Measurements from ENCODE around the gene PSMC3IP. TPM values are rescaled to one million over a fixed set of nuclear protein-coding genes. Genes with fewer than 3 reads are reported as not detected.

PSMC3IP gene
- total RNA-seq, 1 donor from 2014 or later = 4.9 TPM

DNA sequence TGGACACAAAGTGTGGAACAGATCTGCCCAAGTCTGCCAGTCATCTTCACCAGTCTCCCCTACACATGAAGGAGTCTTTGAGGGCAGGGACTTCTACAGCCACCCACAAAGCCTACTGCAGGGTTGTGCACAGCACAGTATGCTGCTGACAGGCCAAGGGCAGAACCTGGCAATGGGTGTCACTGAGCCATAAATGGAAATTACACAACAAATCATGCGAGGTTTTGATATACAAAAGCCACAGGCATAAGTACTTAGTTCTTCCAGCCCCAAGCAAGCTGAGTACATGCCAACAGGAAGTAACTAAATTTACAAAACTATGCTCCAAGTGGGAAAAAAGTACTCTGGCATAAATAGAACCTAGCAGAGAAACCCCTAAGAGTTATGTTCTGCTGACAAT lies 7.8 kb upstream of the PSMC3IP start:
- no peak for DNase-seq

DNA sequence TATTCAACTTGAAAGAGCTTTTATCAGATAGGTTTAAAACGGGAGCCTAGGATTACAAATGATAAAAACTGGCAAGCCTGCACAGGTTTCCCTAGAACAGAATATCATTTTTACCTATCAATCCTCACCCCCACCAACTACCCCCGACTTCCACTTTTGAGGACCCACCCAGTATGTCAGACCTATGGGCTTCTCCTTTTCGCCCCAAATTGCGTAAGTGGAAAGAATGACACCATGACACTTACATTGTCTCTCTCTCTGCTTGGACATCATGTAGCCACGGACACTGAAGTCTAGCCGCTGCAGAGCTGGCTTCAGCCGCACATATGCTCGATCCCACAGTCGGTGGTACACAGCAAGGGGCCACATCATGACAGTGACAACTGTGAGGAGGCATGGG lies 7.4 kb upstream of the PSMC3IP start:
- DNase-seq = no peak

DNA sequence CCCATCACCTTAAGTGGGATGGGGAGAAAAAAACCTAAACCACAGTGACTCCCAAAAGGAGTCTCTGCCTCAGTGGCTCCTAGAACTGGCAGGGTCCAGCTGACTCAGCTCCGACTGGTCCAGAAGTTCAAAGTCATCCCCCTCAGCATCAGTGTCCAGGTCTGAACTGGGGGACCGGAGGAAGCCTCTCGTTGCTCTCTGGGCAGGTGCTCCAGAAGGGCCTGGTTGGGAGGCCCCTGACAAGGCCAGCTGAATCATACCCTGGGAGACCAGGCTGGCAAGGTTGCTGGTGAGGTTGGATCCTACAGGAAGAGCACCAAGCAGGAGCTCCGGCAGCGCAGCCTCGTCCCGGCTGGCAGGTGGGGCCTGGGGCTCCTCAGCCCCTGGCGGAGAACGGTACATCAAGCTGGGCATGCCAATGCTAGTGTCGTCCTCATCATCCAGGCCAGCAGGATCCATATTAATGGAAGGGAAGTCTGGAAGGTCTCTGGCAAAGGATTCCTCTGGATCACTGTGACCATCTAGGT lies 4.3 kb upstream of the PSMC3IP start:
- DNase-seq = no peak

DNA sequence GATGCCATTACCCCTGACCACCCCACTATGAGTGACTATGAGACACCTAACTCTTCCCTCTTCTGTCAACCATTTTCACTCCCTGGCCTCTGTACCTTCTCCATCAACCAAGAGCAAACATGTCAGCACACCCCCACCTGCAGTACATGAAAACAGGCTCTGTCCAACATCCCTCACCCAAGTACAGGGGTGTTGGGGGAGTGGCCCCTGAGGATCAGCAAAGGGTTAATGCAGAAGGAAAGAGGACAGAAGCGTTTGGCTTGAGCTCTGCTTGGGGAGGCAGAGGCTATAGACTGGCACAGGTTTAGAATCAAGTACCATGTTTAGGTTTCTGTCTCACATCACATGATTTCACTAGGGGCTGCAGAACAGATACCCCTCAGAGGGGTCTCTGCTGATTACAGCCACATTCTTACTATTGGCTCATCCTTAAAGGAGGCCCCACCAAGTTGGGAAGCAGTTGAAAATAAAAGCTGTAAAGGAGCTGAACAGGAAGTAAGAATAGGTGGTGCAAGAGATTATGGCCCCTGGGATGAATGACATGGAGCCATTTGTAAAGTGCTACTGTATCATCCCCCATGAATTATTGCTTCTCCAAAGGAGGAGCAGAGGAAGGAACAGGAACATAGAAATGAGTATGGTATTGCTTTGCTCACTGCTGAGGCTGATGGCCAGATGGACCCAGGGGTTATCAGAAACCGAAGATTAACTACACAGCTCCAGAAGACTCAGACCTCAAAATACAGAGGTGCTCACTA lies 2.4 kb upstream of the PSMC3IP start:
- DNase-seq = no peak

DNA sequence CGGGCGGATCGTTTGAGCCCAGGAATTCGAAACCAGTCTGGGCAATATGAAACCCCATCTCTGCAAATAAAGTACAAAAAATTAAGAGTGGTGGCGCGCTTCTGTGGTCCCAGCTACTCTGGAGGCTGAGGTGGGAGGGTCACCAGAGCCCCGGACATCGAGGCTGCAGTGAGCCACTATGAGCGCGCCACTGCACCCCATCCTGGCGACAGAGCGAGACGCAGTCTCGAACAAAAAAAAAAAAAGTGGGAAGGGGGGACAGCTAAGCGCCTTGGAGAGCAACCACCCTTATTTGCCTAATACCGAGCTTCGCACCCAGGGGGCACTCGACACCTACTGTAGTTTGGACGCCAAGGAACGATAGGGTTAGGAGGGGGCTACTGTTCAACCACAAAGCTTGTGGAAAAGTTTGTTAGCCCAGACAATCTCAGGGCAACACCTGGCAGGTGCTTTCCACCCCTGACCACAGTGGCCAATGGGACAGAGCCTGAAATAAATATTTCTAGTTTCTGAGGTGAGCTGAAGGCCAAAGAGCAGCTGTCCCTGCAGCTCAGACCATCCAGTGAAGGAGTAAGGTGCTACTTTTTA lies 847 bp upstream of the PSMC3IP start:
- DNase-seq = peak; percentile 87

DNA sequence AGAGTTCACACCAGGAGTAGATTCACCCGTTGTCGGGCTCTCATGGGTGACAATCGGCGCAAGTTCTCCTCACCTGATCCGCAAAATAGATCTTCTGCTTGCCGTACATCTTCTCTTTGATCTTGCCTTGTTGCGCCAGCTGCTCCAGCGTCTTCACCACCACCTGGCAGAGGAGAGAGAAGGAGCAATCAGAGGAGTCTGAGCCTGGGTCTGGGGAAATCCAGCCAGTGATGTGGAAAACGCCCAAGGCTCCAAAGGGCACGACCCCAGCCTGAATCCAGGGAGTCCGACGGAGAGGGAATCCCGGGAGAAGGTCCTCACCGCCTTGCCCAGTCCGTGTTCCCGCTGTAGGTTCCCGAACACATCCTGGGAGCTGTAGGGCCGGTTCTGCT lies 393 bp downstream of the PSMC3IP start:
- DNase-seq = peak; percentile 9

DNA sequence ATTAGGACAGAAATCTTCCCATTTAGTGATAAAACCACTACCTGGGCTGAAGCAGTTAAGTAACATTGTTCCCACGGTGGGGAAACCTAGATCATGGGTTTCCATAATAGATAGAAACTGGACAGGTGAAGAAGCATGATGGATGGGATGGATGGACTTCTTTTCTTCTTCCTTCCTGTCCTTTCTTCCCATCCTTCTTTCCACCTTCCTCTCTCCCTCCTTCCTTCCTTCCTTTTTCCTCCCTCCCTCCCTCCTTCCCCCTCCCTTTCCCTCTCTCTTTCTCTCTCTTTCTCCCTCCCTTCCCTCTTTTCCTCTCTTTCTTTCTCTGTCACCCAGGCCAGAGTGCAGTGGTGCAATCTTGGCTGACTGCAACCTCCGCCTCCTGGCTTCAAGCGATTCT lies 3.1 kb downstream of the PSMC3IP start:
- no peak for DNase-seq

DNA sequence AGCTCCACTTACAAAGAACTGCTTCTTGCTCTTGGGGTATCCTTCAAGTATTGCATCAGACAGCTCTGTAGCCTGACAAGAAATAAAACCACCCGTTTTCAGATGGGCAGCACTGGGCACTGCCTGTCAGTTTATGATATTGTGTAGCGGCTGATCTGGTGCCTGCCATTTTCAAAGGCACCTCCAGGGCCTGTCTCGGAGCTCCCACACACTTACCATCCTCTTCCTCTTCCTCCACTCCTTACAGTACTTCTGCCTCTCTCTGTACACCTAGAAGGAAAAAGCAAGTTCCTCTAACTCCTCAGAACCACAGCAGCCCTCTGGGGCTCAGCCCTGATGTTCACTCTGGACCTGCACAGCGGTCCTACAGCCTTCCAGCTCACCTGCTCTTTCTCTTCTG lies 4.4 kb downstream of the PSMC3IP start:
- DNase-seq = no peak

DNA sequence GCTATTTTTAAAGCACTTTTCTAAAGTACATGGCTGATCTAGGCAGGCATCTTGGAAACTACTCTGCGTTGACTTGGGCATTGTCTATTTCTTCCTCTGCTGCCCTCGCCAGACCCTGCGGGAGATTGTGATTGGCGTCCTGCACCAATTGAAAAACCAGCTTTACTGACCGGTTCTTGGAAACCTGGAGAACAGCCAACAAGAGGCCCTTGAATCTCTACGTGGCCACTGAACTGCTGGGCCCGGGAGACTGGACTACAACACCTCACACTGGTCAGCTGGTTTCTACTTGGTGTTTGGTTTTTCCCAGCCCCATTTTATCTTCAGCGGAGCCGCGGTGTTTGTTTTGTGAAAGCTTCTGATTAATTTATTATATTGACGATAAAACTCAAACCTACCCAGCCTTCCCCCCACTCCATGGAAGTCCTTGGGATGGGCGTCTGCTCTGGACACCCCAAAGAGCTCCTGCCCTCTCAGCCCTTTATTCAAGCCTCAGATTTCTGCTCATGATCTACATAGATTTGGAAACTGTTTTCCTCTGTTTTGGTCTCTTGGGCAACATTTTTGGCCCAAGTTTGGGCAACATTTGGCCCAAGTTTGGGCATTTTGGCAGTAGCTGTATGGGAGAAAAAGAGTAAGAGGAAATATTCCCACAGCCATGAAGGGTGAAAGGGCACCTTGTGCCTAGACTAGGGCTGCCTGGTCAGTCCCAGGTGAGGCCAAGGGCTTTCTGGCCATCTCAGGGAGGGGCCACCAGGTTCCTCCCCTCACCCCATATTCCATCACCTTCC lies 5.9 kb downstream of the PSMC3IP start:
- peak; percentile 21 for DNase-seq

DNA sequence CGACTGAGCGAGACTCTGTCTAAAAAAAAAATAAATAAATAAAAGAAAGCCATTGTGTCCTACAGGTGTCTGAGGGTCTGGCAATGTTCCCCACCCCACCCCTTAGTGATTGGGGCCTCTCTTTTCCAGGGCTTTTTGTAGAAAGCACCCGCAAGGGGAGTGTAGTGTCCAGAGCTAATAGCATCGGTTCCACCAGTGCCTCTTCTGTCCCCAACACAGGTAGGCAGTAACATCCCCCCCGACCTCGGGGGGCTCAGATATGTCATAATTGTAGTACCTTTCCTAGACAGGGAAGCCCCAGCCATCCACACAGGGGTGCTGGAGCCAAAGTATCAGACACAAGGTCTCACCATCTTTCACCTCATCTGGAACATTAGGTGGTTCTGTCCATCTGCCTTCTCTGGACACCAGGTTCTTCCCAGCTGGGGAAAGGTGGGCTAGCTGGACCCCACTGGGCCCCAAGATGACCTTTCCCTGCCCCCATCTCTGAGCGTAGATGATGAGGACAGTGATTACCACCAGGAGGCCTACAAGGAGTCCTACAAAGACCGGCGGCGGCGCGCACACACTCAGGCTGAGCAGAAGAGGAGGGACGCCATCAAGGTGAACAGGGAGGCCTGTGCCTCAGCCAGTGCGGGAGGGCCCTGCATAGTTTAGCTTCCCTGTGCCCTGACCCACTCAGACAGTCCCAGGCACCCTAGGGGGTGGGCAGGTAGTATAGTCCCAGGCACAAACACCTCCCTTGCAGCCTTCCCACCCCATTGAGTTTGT lies 9.0 kb downstream of the PSMC3IP start:
- DNase-seq = no peak

DNA sequence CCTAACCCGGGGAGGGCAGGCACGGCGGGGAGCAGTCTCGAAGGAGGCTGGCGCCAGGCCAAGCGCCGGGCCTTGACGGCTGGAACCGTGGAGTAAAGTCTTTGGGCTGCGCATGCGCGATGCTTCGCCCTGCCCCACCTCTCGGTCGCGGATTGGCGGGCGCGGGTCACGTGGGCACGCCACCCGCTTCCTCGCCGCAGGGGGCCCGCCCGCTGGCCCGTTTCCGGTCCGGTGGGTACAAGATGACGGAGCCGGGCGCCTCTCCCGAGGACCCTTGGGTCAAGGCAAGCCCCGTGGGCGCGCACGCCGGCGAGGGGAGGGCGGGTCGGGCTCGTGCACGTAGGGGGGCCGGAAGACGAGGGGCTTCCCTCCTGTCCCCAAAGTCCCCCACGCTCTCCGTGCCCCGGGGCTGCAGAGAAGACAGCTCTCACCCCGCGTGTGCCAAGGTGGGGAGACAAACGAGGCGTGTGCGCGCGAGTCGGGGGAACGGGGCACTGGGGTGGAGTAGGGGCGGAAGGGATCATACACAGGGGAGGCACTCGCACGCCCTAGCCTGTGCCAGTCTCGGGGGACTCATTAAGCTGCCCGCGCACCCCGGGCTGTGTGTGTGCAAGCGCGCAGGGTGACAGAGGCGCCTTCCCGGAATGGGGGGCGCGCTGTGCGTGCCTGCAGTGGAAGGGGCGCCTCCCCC lies 10.5 kb downstream of the PSMC3IP start, which contains the start of gene MLX:
Gene MLX (plus strand): TSS at position 218 of the 691 bp plus-strand sequence. CDS start 25 bp downstream, at position 243.
- DNase-seq = peak; percentile 93

DNA sequence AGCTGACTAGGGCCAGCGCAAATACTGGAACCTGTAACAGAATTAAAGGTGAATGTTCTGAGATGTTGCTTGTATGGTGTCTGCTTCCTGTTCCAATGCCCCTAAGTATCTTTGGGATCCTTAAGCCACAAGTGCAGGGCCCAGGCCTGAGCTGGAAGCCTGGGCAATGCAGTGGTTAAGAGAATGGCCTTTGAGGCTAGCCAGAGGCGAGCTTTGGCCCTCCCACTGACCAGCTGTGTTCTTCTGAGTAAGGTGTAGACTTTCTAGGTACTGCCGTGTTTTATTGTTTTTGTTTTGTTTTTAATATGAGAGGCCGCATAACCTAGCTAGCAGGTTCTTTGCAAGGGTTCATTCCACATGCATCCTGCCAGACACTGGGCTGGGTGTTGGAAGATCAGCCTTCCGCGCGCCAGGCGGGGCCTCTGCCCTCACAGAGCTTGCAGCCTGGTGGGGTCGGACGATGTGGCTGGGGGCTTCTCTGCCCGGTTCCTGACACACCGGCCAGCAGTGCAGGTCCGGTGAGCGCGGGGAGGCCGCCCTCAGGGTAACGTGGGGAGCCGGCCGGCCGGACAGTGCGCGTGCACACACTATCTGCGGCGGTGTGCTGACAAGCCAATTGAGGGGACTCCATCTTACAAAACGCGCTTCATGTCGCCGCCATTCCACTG lies 11.2 kb downstream of the PSMC3IP start:
- no peak for DNase-seq

DNA sequence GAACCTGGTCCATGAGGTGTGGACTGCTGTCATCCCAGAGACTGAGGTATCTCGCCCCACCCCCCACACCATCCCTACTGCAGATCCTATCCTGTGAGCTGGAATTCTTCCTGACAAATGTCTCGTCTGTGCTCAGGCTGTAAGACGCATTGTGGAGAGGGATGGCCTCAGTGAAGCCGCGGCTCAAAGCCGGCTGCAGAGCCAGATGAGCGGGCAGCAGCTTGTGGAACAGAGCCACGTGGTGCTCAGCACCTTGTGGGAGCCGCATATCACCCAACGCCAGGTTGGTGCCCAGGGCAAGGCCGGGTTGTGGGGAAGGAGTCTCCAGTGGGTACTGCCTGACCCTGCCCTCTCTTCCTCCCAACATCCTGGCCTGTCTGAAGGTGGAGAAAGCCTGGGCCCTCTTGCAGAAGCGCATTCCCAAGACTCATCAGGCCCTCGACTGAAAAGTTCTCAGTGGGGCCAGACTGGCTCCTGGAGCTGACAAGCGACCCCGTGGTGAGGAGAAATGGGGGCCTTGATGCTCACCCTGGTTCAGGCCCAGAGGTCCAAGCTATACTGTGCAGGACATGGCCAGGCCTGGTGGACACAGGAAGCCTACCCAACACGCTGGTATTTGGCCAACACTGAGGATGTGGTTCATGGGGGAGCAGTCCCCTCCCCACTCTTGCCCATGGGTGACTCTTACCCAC lies 11.9 kb downstream of the PSMC3IP start:
- DNase-seq = no peak

DNA sequence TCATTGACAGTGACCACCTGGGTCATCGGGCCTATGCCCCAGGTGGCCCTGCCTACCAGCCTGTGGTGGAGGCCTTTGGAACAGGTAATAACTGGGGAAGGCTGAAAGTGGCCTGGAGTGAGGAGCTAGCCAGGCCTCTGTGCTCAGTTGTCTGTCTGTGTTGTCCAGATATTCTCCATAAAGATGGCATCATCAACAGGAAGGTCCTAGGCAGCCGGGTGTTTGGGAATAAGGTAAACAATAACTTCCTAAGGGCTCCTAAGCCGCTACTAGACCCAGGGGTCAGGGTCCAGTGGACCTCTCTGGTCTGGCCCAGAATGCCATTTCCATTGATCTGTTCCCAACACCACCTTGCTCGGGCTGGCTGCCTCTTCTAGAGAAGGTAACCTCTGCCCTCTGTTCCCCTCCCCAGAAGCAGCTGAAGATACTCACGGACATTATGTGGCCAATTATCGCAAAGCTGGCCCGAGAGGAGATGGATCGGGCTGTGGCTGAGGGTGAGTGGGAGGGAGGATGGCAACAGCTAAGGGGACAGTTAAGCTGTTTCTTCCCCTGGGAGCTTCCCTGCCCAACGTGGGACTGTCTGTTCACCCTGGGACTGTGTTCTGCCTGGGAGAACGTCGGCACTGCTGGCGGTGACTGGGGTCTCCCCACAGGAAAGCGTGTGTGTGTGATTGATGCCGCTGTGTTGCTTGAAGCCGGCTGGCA lies 12.6 kb downstream of the PSMC3IP start:
- DNase-seq = no peak

DNA sequence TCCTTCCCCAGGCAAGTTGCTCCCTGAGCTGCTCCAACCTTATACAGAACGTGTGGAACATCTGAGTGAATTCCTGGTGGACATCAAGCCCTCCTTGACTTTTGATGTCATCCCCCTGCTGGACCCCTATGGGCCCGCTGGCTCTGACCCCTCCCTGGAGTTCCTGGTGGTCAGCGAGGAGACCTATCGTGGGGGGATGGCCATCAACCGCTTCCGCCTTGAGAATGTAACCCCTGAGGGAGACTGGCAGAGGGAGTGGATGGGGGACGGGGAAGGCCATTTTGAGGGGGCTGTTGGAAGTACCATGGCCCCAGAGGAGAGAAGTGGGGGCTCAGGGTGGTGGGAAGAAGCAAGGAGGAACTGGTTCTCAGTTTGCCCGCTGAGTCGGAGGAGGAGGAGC lies 13.6 kb downstream of the PSMC3IP start:
- no peak for DNase-seq

DNA sequence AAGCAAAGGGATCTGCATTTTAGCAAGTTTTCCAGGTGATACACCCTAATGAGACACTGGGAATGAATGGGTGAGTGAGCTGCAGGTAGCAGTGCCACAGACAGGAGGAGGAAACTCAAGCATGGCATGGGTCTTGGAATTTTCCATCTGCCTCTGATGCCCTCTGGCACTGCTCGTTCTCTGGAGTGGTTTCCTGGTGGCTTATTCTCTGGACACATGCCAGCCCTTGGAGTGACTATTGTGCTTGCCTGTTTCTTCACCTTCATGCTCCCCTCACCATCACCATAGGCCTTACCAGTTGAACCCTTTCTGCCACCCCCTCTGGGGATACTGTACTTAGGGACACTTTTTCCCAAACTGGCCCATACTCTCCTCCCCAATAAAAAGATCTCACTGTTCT lies 14.0 kb downstream of the PSMC3IP start:
- DNase-seq = peak; percentile 28

DNA sequence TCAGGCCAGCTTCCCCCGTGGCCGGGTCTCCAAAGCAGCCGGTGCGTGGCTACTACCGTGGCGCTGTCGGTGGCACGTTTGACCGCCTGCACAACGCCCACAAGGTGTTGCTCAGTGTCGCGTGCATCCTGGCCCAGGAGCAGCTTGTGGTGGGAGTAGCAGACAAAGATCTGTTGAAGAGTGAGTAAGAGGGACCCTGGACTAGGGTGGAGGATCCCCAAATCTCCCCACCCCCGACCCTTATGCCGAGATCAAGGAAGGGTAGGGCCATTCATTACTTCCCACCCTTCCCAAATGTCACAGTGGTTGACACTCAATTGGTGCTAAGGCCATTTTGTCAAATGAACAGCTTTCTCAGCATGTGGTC lies 14.4 kb downstream of the PSMC3IP start:
- no peak for DNase-seq

DNA sequence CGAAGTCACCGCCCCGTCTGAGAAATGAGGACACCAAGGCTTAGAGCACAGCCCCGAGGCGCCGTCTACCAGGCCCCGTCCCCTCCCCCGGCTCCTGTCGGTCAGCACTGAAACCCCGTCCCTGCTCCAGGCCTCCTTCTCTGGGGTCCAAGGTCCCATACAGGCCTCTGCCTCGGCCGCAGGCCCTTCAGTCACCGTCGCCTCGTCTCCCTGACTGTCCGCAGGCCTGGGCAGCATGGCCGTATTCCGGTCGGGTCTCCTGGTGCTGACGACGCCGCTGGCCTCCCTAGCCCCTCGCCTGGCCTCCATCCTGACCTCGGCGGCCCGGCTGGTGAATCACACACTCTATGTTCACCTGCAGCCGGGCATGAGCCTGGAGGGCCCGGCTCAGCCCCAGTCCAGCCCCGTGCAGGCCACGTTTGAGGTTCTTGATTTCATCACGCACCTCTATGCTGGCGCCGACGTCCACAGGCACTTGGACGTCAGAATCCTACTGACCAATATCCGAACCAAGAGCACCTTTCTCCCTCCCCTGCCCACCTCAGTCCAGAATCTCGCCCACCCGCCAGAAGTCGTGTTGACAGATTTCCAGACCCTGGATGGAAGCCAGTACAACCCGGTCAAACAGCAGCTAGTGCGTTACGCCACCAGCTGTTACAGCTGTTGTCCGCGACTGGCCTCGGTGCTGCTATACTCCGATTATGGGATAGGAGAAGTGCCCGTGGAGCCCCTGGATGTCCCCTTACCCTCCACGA lies 15.0 kb downstream of the PSMC3IP start:
- no peak for DNase-seq

DNA sequence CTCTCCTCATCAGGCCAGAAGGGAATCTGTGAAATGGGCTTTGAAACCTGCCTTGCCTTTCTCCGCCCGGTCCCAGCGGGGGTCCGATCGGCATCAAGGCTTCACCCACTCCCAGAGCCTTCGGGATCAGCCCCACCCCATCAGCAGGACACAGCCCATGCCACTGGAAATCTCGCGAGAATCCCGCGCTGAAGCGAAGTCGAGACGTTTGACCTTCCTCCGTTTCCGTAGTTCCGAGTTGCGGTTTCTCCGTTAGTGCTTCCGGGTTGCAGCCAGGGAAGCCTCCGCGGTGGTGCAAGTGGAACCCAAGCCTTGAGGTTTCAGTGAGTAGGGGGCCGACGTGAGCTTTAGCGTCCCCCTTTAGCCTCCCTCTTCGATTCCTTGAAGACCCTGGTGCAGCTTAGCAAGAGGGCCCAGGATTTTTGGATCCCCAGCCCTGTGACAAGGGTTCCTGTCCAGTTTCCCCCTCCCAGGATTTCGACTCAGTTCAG lies 15.6 kb downstream of the PSMC3IP start, which contains the start of gene COASY:
Gene COASY (plus strand): TSS at position 252 of the 491 bp plus-strand sequence. CDS start 475 bp downstream, outside the sequence.
- DNase-seq = peak; percentile 99
